DMS79 treated with DMSO at 0.1 percent for 48 hours (cell line): ENCODE data around the gene BTBD9.
"Not testable (repeated sequence)": the region's sequence is repeated elsewhere in the genome, so short reads cannot be mapped to it uniquely, and the experiment has no call there.

ENCODE experiments used
- DNase-seq: peaks from one replicate; lab custom pipeline; 2025; lab: John Stamatoyannopoulos, UW

Gene BTBD9

DNA sequence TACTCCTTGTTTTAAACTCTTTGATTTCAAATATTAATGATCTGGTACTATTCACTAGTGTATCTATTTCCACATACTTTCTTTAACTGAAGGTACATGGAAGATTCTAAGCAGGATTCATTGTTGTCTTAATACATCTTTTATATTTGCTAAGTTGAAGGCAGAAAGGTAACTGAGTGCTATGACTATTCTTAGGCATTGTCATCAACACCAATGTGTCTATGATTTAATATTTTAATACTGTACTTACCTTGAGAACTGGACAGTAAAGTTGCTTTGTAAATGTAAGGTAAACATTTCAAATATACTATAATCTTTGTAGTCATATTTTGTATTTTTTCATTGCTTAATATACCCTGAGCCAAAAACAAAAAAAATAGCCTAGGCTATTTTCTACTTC lies 8.9 kb upstream of the BTBD9 start:
- no peak for DNase-seq

DNA sequence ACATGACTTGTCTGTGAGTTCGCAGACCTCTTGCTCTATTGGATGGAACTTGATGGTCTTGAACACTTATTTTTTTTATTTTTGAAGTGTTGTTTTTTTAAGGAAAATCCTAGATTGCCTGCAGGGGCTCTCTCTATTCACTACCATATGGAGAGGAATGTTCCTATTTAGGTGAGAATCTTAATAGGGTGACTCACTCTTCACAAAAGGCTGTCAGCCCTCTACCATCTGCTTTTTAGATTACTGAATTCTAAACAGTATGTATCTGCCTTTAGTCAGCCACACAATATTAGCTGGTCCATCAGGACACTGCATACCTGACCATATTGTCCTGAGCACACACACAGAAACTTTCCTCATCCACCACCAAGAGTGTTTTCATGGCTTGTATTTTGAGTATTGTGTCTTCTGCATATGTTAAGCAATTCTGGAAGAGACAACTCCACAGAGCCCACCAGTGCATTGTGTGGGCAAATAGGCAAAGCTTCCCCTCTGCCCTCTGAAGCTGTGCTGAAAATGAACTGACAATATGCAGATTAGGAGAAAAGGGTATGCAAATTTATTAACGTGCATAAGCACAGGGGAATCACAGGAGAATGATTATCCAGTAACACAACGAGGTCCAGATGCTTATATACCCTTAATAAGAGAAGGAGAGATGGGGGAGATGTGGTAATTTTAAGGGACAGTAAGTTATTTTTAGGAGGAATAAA lies 6.6 kb upstream of the BTBD9 start:
- DNase-seq: no peak

DNA sequence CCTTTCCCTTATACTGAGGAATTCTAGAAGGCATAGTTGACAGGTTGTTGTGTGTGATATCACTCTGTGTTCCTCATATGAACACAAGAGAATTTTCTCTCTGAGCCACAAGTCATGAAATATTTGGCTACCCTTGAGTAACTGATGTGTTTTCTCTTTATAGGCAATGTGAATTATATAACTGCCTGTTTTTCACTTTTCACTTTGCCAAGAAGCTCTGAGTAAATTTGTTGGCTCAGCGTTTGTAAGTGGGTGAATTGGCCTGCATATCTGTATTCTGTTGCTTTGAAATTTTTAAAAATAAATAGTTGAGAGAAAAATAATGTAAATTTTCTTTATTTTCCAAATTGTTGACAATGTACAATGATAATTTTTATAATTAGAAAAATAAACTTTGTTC lies 5.2 kb upstream of the BTBD9 start:
- no peak for DNase-seq

DNA sequence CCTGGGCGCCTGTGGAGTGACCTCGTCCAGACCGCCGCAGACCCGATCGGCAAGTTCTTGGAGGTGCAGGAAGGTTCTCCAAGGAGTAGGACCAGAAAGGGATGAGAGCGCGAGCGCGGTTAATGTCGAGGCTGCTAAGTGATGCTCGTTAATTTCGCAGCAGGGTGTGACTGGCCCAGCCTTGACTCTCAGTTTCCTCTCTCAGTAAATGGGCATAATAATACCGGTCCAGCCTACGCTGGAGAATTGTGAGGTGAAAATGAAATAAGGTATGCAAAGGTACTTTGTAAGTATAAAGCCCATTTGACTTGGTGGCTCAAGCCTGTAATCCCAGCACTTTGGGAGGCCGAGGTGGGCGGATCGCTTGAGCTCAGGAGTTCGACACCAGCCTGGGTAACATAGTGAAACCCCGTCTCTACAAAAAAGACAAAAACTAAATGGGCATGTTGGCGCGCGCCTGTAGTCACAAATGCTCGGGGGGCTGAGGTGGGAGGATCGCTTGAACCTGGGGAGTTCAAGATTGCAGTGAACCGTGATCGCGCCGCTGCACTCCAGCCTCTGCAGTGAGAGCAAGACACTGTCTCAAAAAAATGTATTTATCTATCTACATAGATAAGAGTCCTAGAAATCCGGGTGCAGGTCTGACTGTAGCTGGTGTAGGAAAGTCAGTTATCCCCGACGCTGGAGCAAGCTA lies 634 bp upstream of the BTBD9 start:
- no peak for DNase-seq

DNA sequence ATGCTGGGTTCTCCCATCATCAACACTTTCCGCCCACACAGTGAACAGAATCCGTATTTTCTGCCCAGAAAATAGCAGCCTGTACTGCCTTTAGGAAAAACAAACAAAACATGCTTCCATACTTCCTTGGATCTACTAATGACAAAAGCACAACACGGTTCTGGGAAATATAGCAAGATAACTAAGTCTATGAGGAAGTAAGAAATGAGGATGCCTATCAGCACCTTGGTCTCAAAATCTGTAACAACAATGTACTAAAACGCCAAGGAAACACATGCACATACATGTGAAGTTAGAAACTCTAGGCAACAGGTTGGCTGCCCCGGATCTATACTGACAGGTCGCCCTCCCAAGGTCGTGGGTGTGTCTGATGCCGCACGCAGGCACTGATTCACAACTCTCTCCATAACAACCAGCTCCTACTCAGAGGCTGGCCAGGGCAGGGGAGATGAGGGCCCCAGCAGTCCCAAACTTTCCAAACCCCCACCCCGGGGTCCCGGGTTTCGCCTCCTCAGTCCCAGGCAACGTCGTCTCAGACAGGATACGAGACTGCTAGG lies 710 bp downstream of the BTBD9 start:
- DNase-seq: no peak

DNA sequence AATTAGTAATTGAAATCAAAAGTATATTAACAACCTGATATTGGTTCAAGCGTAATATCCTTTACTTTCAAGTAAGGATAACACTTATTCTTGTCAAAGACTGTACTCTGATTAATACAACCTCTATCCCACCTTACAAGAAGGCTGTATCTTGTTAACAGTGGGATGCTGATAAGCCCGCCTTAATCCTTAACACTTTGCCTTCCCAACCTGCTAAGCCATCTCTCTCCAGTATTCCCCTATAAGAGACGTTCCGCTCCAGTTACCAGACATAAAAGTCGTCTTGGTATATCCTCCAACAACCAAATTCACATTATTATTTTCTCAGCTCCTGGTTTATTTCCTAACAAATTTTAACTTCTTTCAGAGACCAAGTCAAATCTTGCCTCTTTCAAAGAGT lies 2.0 kb downstream of the BTBD9 start:
- DNase-seq: no peak

DNA sequence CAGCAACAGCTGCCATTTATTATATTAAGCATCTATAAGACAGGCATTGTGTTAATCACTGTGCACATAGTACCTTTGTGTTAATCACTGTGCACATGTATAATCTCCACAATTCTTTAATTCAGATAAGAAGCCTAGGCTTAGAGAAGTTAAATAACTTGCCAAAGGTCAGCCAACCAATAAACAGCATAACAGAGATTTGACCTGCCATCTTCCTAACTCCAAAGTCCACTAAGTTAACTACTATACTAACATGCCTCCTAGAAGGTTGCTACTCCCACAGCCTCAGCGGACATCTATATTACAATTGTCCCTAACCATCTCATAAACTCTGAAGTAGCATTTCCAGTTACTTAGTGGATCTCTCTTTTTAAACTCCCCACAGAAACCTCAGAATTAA lies 3.7 kb downstream of the BTBD9 start:
- DNase-seq: no peak

DNA sequence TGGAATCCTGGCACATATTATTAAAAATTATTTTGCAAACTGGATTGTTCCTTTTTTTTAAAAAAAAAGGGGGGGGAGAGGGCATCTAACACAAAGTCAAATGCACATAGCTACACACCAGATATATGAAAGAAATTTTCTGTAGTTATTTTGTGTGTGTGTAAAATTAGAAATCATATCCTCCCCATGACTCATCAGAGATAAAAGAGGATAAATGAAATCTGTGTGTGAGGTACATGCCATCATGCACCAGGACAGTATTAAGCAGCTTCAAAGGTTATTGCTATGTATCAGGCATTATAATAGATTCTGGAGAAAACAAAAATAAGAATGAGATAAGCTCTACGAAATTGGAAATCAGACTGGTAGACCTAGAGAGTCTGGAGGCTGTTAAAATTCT lies 5.2 kb downstream of the BTBD9 start:
- DNase-seq: no peak

DNA sequence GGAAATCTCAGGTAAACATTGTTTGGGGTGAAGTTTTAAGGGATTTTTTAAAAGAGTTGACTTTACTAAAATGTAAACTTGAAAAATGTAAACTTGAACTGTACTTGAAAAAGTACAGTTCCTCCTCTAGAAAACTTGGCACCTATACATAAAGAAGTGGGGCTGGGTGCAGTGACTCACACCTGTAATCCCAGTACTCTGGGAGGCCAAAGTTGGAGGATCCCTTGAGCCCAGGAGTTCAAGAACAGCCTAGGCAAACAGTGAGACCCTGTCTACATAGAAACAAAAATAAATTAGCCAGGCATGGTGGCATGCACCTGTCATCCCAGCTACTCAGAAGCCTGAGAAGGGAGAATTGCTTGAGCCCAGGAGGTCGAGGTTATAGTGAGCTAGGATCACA lies 7.2 kb downstream of the BTBD9 start:
- DNase-seq: no peak

DNA sequence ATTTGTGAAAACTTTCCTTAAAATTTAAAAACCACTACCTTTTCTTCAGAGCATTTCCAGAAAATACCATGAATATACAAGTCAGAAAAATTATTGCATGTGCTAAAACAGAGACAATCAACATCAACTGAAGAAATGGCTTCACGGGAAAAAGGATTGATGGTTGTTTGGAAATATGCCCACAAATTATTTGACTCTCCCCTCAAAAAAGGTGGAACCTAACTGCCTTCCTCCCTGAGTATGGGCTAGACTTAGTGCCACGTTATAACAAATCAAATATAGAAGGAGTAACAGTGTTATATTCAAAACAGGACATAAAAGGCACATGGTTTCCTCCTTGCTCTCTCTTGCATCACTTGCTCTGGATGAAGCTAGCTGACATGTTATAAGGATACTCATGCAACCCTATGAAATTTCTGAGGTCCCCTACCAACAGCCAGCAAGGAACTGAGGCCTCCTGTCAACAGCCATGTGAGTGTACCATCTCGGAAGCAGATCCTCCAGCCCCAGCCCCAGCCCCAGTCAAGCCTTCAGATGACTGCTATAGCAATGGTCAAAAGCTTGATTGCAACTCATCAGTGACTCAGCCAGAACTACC lies 8.4 kb downstream of the BTBD9 start:
- no peak for DNase-seq

DNA sequence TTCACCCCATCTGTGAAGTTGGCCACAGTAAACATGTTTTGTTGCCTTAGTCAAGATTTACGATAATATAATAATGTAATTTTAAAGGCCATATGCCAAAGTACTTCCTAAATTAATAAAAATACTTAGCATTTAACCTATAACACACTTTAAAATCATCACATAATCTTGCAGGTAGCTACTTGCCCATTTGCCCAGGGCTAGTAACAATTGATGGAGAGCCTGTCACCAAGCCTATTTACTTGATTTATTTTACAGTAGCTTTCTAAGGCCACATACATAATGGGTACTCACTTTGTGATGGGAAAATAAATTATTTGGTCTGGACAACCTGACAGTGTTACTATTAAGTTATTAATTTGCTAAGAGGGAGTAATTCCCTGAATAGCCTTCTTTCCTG lies 14.5 kb downstream of the BTBD9 start:
- no peak for DNase-seq

DNA sequence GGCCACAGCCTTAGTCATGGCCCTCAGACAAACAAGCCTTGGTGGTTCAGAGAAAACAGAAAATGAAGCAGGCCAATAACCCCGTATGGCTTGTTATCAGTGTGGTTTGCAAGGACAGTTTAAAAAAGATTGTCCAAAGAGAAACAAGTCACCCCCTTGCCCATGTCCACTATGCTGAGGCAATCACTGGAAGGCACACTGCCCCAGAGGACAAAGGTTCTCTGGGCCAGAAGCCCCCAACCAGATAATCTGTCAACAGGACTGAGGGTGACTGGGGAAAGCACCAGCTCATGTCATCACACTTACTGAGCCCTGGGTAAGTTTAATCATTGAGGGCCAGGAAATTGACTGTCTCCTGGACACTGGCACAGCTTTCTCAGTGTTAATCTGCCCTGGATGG lies 20.4 kb downstream of the BTBD9 start:
- not testable (repeated sequence) for DNase-seq

DNA sequence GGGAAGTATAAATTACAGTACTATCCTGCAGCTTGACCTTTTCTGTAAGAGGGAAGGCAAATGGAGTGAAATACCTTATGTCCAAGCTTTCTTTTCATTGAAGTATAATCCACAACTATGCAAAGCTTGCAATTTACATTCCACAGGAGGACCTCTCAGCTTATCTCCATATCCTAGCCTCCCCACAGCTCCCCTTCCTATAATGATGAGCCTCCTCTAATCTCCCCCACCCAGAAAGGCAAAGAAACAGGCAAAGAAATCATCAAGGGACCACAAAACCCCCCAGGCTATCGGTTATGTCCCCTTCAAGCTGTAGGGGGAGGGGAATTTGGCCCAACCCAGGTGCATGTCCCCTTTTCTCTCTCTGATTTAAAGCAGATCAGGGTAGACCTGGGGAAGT lies 21.4 kb downstream of the BTBD9 start:
- not testable (repeated sequence) for DNase-seq

DNA sequence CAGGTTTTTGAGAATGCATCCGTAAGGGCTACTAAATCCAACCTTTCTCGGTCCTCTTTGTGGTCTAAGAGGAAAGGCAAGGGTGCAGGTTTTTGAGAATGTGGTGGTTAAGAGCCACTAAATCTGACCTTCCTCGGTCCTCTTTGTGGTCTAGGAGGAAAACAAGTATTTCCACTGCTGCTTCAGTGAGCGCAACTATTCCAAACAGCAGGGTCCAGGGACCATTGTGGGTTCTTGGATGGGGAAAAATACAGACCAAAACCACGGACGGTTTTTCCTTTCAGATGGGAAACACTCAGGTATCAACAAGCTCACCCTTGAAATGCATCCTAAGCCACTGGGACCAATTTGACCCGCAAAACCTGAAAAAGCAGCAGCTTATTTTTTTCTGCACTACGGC lies 21.9 kb downstream of the BTBD9 start:
- DNase-seq: peak; percentile 40

DNA sequence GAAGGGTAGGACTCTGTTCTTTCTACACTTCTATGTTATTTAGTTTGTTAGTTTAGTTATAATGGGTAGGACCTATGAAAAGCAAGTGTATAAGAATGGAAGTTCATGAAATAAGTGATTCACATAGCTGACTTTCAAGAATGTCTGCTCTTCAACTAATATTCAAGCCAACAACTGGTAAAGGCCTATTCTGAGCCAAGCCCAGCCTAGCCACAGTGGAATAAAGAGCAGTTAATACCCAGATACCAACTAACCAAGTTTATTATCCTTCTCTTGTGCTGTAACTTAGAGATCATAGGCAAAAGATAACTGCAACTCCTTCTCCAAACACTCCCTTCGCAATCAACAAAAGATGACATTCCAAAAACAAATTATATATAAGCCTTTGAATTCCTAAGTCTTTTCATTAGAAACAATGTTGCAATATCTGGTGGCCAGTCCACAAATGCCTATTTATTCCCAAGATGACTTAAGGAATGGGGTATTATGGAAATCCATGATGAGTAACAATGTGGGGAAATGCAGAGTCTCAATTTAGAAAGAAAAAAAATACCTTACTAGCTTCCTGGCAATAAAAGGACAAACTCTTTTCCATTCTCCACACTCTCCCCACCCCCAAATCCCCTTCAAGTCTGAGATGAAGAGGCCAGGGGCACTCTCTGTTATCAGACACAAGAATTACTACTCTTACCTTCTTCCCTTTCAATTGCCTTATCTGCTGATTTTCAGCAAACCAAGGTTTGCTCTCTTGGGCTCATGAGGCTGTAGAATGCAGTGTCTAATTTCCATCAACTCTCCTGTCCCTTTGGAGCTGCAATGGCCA lies 27.4 kb downstream of the BTBD9 start:
- DNase-seq: no peak

DNA sequence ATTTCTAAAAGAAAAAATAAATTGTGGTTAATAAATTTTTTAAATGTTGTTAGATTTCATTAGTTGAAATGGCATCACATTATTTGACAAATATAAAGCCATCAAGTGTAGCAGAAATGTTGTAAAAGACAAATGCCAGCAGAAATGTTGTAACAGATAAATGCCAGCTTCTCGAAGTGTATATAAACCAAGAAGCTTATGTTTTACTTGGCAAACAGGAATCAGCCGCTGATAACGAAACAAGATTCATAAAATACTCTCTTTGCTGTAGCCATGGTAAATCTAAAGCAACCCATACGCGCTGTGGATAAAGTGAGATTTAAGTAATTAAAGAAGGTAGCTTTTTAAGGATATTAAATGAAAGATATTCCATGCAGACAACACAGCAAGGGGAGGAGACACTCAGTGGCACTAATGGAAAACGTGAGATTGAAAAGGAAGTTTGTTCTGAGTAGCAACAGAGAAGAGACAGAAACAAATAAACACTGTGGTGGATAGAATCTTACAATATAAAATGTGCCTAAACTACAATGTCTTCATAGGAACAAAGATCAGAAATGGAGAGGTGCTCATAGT lies 29.6 kb downstream of the BTBD9 start:
- DNase-seq: no peak

DNA sequence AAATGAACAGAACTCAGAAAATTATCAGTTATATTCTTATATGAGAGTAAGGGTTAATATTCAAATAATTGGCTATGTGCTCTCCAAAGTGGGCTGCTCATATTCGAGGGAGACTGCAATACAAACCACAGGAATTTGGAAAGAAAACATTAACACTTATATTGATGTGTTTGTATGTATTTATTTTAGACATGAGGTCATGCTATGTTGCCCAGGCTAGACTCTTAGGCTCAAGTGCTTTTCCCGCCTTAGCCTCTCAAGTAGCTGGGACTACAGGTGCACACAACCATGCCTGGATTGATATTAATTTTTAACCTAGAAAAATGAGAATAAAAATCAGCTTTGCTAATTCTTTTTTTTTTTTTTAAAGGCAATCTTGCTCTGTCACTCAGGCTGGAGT lies 35.0 kb downstream of the BTBD9 start:
- DNase-seq: peak; percentile 91

DNA sequence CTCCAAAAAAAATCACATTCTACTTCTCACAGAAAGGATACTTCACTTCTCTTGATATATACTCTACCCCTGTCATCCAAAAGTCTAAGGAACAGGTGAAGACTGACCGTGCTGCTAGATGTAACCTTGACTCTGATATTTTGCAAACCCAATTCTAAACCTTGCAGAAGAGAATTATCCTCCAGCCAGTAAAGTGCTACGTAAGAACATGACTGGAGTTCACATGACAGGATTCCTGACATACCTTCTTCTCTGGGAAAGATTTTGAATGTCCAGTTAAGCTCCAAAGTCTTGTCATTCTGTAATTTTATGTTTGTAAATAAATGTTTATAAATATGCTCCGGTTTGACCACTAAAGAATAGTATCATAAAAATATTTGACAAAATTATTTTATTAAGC lies 35.8 kb downstream of the BTBD9 start:
- DNase-seq: no peak

DNA sequence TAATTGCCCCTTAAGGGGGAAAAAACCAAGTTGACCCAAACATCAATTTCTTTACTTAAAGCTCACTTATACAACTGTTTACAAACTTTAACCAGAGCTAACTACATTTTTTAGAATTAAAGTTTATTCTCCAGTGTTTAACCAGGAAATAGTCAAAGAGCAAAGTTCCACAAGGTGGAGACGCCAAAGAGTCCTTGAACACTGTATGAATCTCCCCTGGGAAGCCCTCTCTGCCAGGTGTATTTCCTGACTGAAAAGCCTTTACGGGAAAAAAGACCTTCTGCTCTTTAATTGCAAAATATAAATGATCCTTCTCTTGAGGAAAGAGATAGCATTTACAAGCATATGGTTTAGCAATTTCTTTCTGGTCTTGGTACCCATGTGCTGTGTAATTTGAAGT lies 36.2 kb downstream of the BTBD9 start:
- DNase-seq: peak; percentile 65

DNA sequence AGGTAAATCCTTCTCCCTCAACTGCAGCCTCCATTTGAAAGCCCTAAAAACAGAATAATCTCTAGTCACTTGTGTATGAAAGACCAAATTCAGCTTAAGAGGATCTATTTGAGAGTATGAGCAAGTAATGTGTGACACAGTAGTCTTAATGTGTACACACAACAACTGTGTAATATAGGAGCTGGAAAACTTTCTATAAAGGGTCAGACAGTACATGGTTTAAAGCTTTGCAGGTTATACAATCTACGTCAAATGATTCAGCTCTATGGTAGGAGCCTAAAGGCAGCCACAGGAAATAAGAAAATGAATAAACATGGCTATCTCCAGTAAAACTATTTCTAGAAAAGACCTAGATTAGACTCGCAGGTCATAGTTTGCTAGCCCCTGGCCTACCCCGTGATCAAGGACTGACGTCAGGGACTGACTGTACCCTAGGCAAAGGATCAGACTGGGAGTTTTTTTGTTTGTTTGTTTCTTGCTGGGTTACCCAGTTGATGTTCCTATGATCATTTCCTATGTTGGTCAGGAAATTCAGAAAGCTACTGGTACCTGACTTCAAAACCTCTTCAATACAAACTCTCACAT lies 39.7 kb downstream of the BTBD9 start:
- no peak for DNase-seq

DNA sequence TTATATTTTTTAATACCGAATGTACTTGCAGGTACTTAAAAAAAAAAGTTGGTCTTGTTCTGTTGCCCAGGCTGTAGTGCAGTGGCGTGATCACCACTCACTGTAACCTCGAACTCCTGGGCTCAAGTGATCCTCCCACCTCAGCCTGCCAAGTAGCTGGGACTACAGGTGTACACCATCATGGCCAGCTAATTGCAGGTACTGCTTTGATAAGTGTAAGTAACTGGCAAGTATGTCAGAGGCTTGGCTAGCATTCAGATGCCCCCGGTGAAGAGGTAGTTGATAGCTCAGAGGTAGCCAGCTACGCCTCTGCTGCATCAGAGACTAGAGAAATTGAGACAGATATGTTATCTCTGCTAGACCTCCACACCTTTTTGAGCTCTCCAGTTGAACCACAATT lies 40.5 kb downstream of the BTBD9 start:
- peak; percentile 22 for DNase-seq
